Measurements from ENCODE around the gene ANKFY1.

Gene ANKFY1

GRCh38 chr17:4186357-4186881 lies 77.4 kb downstream of the ANKFY1 start:
- in situ Hi-C loops (cut with MboI; ENCODE audit: low pct_unique_long_range_greater_than_20kb, low sequenced_read_pairs, unreplicated experiment) = no loop called here
- no peak for TF ChIP-seq CTCF (IDR thresholded peaks at IDR 0.05; ENCODE audit: extremely low read depth, insufficient read depth, missing control alignments)
- no peak for DNase-seq (ENCODE audit: low spot score)

GRCh38 chr17:4185656-4186055 lies 78.1 kb downstream of the ANKFY1 start:
- no peak for TF ChIP-seq CTCF (IDR thresholded peaks at IDR 0.05; ENCODE audit: extremely low read depth, insufficient read depth, missing control alignments)
- DNase-seq (ENCODE audit: low spot score) = no peak
- in situ Hi-C loops (cut with MboI; ENCODE audit: low pct_unique_long_range_greater_than_20kb, low sequenced_read_pairs, unreplicated experiment) = no loop called here

GRCh38 chr17:4184811-4185210 lies 79.0 kb downstream of the ANKFY1 start:
- DNase-seq (ENCODE audit: low spot score) = no peak
- TF ChIP-seq CTCF (IDR thresholded peaks at IDR 0.05; ENCODE audit: extremely low read depth, insufficient read depth, missing control alignments) = no peak
- in situ Hi-C loops (cut with MboI; ENCODE audit: low pct_unique_long_range_greater_than_20kb, low sequenced_read_pairs, unreplicated experiment) = no loop called here

GRCh38 chr17:4182043-4182442 lies 81.7 kb downstream of the ANKFY1 start:
- no peak for TF ChIP-seq CTCF (IDR thresholded peaks at IDR 0.05; ENCODE audit: extremely low read depth, insufficient read depth, missing control alignments)
- in situ Hi-C loops (cut with MboI; ENCODE audit: low pct_unique_long_range_greater_than_20kb, low sequenced_read_pairs, unreplicated experiment) = no loop called here
- no peak for DNase-seq (ENCODE audit: low spot score)

GRCh38 chr17:4180791-4181190 lies 83.0 kb downstream of the ANKFY1 start:
- no peak for TF ChIP-seq CTCF (IDR thresholded peaks at IDR 0.05; ENCODE audit: extremely low read depth, insufficient read depth, missing control alignments)
- in situ Hi-C loops (cut with MboI; ENCODE audit: low pct_unique_long_range_greater_than_20kb, low sequenced_read_pairs, unreplicated experiment) = no loop called here
- no peak for DNase-seq (ENCODE audit: low spot score)

GRCh38 chr17:4179071-4179470 lies 84.7 kb downstream of the ANKFY1 start:
- no peak for DNase-seq (ENCODE audit: low spot score)
- no peak for TF ChIP-seq CTCF (IDR thresholded peaks at IDR 0.05; ENCODE audit: extremely low read depth, insufficient read depth, missing control alignments)
- in situ Hi-C loops (cut with MboI; ENCODE audit: low pct_unique_long_range_greater_than_20kb, low sequenced_read_pairs, unreplicated experiment) = no loop called here

- DNase-seq (ENCODE audit: low spot score) = no peak
- in situ Hi-C loops (cut with MboI; ENCODE audit: low pct_unique_long_range_greater_than_20kb, low sequenced_read_pairs, unreplicated experiment) = no loop called here
- TF ChIP-seq CTCF (IDR thresholded peaks at IDR 0.05; ENCODE audit: extremely low read depth, insufficient read depth, missing control alignments) = no peak
These were observed 85.1 kb downstream of the ANKFY1 start for GRCh38 chr17:4178651-4179050.
